Neural cell (in vitro differentiated cells): ENCODE data around the gene MYO5A. TPM values are rescaled to one million over a fixed set of nuclear protein-coding genes. Genes with fewer than 3 reads are reported as not detected.
"Not testable (repeated sequence)": the region's sequence is repeated elsewhere in the genome, so short reads cannot be mapped to it uniquely, and the experiment has no call there.

Source experiments
- H2AFZ ChIP-seq: fragments of 200-600, 300-800 bp; sonication (generic), shearing (Covaris generic); 2 replicates; pipeline ENCODE4 v1.6.0; 2014; ENCODE audit warnings: low read depth, mild to moderate bottlenecking, antibody characterized with exemption, low read length, moderate library complexity
- H3F3A ChIP-seq: fragments of 200-600 bp; shearing (Covaris generic); 2 replicates; pipeline ENCODE4 v1.6.1; 2016; ENCODE audit warnings: mild to moderate bottlenecking, moderate library complexity, mixed read lengths, antibody characterized with exemption, low read length; ENCODE audit not compliant: insufficient read depth, poor library complexity, severe bottlenecking
- H3K27ac ChIP-seq: fragments of 200-600, 300-800 bp; sonication (generic), shearing (Covaris generic); 2 replicates; pipeline ENCODE4 v1.5.1; 2014; ENCODE audit warnings: mild to moderate bottlenecking, low read length, moderate library complexity
- H3K27me3 ChIP-seq: fragments of 300-800, 200-600 bp; sonication (generic), shearing (Covaris generic); 2 replicates; pipeline ENCODE4 v1.6.0; 2014; ENCODE audit warnings: mild to moderate bottlenecking, low read depth, low read length, moderate library complexity; ENCODE audit not compliant: insufficient read depth
- H3K36me3 ChIP-seq: fragments of 300-800, 200-600 bp; sonication (generic), shearing (Covaris generic); 2 replicates; pipeline ENCODE4 v1.5.1; 2014; ENCODE audit warnings: mild to moderate bottlenecking, antibody characterized with exemption, low read length, moderate library complexity; ENCODE audit not compliant: insufficient read depth
- H3K4me2 ChIP-seq: fragments of 300-800, 200-600 bp; sonication (generic), shearing (Covaris generic); 2 replicates; pipeline ENCODE4 v1.6.0; 2014; ENCODE audit warnings: mild to moderate bottlenecking, low read length
- H3K4me3 ChIP-seq: fragments of 300-800, 200-600 bp; sonication (generic), shearing (Covaris generic); 2 replicates; pipeline ENCODE4 v1.5.1; 2014; ENCODE audit warnings: mild to moderate bottlenecking, low read length, moderate library complexity
- H3K79me2 ChIP-seq: fragments of 200-600 bp; shearing (Covaris generic); replicated peaks from 2 replicates; pipeline ENCODE4 v1.6.0; 2014; ENCODE audit warnings: mild to moderate bottlenecking, low read length, moderate library complexity; ENCODE audit not compliant: insufficient read depth
- H3K9ac ChIP-seq: fragments of 300-800, 200-600 bp; sonication (generic), shearing (Covaris generic); 2 replicates; pipeline ENCODE4 v1.6.1; 2016; ENCODE audit warnings: mild to moderate bottlenecking, low read length, mixed read lengths
- H3K9me2 ChIP-seq: fragments of 200-600 bp; shearing (Covaris generic); 2 replicates; pipeline ENCODE4 v1.6.1; 2016; ENCODE audit warnings: mild to moderate bottlenecking, low read length, mixed read lengths; ENCODE audit not compliant: insufficient read depth
- H3K9me3 ChIP-seq: fragments of 200-600, 300-800 bp; sonication (generic), shearing (Covaris generic); 2 replicates; pipeline ENCODE4 v1.6.1; 2016; ENCODE audit warnings: mild to moderate bottlenecking, mixed run types, low read length, moderate library complexity, mixed read lengths
- H4K20me1 ChIP-seq: fragments of 200-600 bp; shearing (Covaris generic); 2 replicates; pipeline ENCODE4 v1.6.1; 2016; ENCODE audit warnings: mild to moderate bottlenecking, mixed run types; ENCODE audit not compliant: insufficient read depth
- CTCF ChIP-seq: fragments of 450-650 bp; IDR thresholded peaks from 2 replicates; pipeline ENCODE4 v1.5.1; 2014; ENCODE audit warnings: antibody characterized with exemption, mild to moderate bottlenecking, moderate library complexity; ENCODE audit not compliant: poor library complexity, severe bottlenecking
- EP300 ChIP-seq: fragments of 450-650 bp; conservative IDR thresholded peaks from 2 replicates; pipeline ENCODE4 v1.6.1; 2014; ENCODE audit warnings: antibody characterized with exemption, mild to moderate bottlenecking, moderate library complexity; ENCODE audit not compliant: poor library complexity, severe bottlenecking
- EZH2 ChIP-seq: fragments of 200-600, 300-800 bp; shearing (Covaris generic), sonication (generic); IDR thresholded peaks from 2 replicates; pipeline ENCODE4 v1.6.1; 2014; ENCODE audit warnings: antibody characterized with exemption, low read length, borderline replicate concordance, mild to moderate bottlenecking; ENCODE audit not compliant: insufficient read depth, poor library complexity, severe bottlenecking
- MXI1 ChIP-seq: fragments of 450-650 bp; conservative IDR thresholded peaks from 2 replicates; pipeline ENCODE4 v1.6.1; 2014; ENCODE audit warnings: antibody characterized with exemption, mild to moderate bottlenecking; ENCODE audit not compliant: poor library complexity, severe bottlenecking
- POLR2AphosphoS5 ChIP-seq: IDR thresholded peaks from 2 replicates; pipeline ENCODE4 v1.6.1; 2012
- RAD21 ChIP-seq: fragments of 450-650 bp; conservative IDR thresholded peaks from 2 replicates; pipeline ENCODE4 v1.6.1; 2014; ENCODE audit warnings: antibody characterized with exemption, mild to moderate bottlenecking, moderate library complexity
- REST ChIP-seq: IDR thresholded peaks from 2 replicates; pipeline ENCODE4 v1.6.1; 2012; ENCODE audit warnings: borderline replicate concordance
- SMC3 ChIP-seq: fragments of 450-650 bp; conservative IDR thresholded peaks from 2 replicates; pipeline ENCODE4 v1.6.1; 2014; ENCODE audit warnings: antibody characterized with exemption, mild to moderate bottlenecking, moderate library complexity; ENCODE audit not compliant: poor library complexity
- TAF1 ChIP-seq: IDR thresholded peaks from 2 replicates; pipeline ENCODE4 v1.6.1; 2012; ENCODE audit warnings: low read depth
- polyA plus RNA-seq: library from polyadenylated mRNA; depleted of rRNA; stranded (reverse); fragments of >200 nt; gene quantifications from 2 replicates; pipeline ENCODE4 v1.2.3, GENCODE V29; 2014

MYO5A gene
- polyA plus RNA-seq, 1 donor from 2014 or later, result 43.8 TPM

- H3K9me2 ChIP-seq, result no peaks in the 10 kb centered on the region
- H3K27ac ChIP-seq, result no peak overlapping the region
- no peaks in the 10 kb centered on the region for H3K9me3 ChIP-seq
- no peak overlapping the region for H2AFZ ChIP-seq
- H3K4me2 ChIP-seq, result no peak overlapping the region
- no peak overlapping the region for H3K9ac ChIP-seq
- TF ChIP-seq EZH2 (no peak), REST (no peak), POLR2AphosphoS5 (no peak), MXI1 (no peak), EP300 (no peak), SMC3 (no peak), CTCF (no peak), RAD21 (no peak), TAF1 (no peak)
- H3K79me2 ChIP-seq, result no peaks in the 10 kb centered on the region
- no peaks in the 10 kb centered on the region for H3F3A ChIP-seq
- no peaks in the 10 kb centered on the region for H4K20me1 ChIP-seq
- no peak overlapping the region for H3K4me3 ChIP-seq
- no peaks in the 10 kb centered on the region for H3K27me3 ChIP-seq
- H3K36me3 ChIP-seq, result no peaks in the 10 kb centered on the region
Measured at GRCh38 chr15:52575072-52575471, 46.4 kb upstream of the MYO5A start.

GRCh38 chr15:52574623-52575022, 45.9 kb upstream of the MYO5A start:
- not testable (repeated sequence) for H2AFZ ChIP-seq, H3K9ac ChIP-seq, H3K27ac ChIP-seq, H3K36me3 ChIP-seq, H3K9me3 ChIP-seq, H3F3A ChIP-seq, H3K79me2 ChIP-seq, H3K4me2 ChIP-seq, H3K9me2 ChIP-seq, H3K4me3 ChIP-seq, H4K20me1 ChIP-seq, H3K27me3 ChIP-seq
